Mesendoderm (in vitro differentiated cells): ENCODE results near the gene DPH2.

Source experiments
- DNase-seq: peaks from one replicate; pipeline ENCODE4 v3.0.0; 2013
- H2AK5ac ChIP-seq: 2 replicates; pipeline ENCODE4 v1.6.1; 2013; ENCODE audit warnings: low read length, inconsistent platforms
- H2BK120ac ChIP-seq: 2 replicates; pipeline ENCODE4 v1.6.1; 2013; ENCODE audit warnings: low read depth, mild to moderate bottlenecking, low read length, moderate library complexity, mixed read lengths
- H2BK15ac ChIP-seq: replicated peaks from 2 replicates; pipeline ENCODE4 v1.6.1; 2013; ENCODE audit warnings: low read depth, mild to moderate bottlenecking, moderate library complexity
- H2BK5ac ChIP-seq: 2 replicates; pipeline ENCODE4 v1.6.1; 2013; ENCODE audit warnings: low read length, inconsistent platforms
- H3K18ac ChIP-seq: 2 replicates; pipeline ENCODE4 v1.6.1; 2013; ENCODE audit warnings: mild to moderate bottlenecking, low read length, mixed read lengths
- H3K23ac ChIP-seq: one replicate; pipeline ENCODE4 v1.6.1; 2013; ENCODE audit warnings: low read length
- H3K27ac ChIP-seq: 2 replicates; pipeline ENCODE4 v1.5.1; 2013; ENCODE audit warnings: low read depth, mild to moderate bottlenecking, inconsistent platforms, low read length, moderate library complexity
- H3K27me3 ChIP-seq: 2 replicates; pipeline ENCODE4 v1.6.1; 2013; ENCODE audit warnings: low read length, control low read depth, mild to moderate bottlenecking, inconsistent platforms; ENCODE audit not compliant: insufficient read depth, poor library complexity
- H3K36me3 ChIP-seq: 2 replicates; pipeline ENCODE4 v1.6.1; 2013; ENCODE audit warnings: low read length, inconsistent platforms; ENCODE audit not compliant: control insufficient read depth, insufficient read depth
- H3K4ac ChIP-seq: one replicate; pipeline ENCODE4 v1.6.1; 2013; ENCODE audit warnings: low read depth, mild to moderate bottlenecking, low read length, moderate library complexity
- H3K4me1 ChIP-seq: 2 replicates; pipeline ENCODE4 v1.6.1; 2013; ENCODE audit warnings: low read depth, low read length, inconsistent platforms; ENCODE audit not compliant: control insufficient read depth
- H3K4me2 ChIP-seq: 2 replicates; pipeline ENCODE4 v1.6.1; 2013; ENCODE audit warnings: low read length
- H3K4me3 ChIP-seq: 2 replicates; pipeline ENCODE4 v1.5.1; 2013; ENCODE audit warnings: mild to moderate bottlenecking, low read length
- H3K56ac ChIP-seq: one replicate; pipeline ENCODE4 v1.6.1; 2013; ENCODE audit warnings: low read length
- H3K79me1 ChIP-seq: 2 replicates; pipeline ENCODE4 v1.6.1; 2013; ENCODE audit warnings: low read length, inconsistent platforms
- H3K79me2 ChIP-seq: 2 replicates; pipeline ENCODE4 v1.6.1; 2013; ENCODE audit warnings: mild to moderate bottlenecking, low read length; ENCODE audit not compliant: control insufficient read depth, insufficient read depth
- H3K9ac ChIP-seq: 2 replicates; pipeline ENCODE4 v1.6.1; 2013; ENCODE audit warnings: low read length, inconsistent platforms
- H4K5ac ChIP-seq: one replicate; pipeline ENCODE4 v1.6.1; 2013; ENCODE audit warnings: low read length
- H4K8ac ChIP-seq: one replicate; pipeline ENCODE4 v1.6.1; 2013; ENCODE audit warnings: low read depth, mild to moderate bottlenecking, control low read depth, low read length, moderate library complexity
- WGBS: extraction: QIAGEN DNeasy Blood & Tissue Kit; methylation state at CpG from one replicate; pipeline ENCODE4 v1.1.7; 2013; ENCODE audit warnings: low lambda C conversion rate, missing lambda C conversion rate; ENCODE audit not compliant: insufficient coverage; ENCODE audit errors: extremely low coverage; 5-methylcytosine and 5-hydroxymethylcytosine counted together

DPH2 gene

DNA sequence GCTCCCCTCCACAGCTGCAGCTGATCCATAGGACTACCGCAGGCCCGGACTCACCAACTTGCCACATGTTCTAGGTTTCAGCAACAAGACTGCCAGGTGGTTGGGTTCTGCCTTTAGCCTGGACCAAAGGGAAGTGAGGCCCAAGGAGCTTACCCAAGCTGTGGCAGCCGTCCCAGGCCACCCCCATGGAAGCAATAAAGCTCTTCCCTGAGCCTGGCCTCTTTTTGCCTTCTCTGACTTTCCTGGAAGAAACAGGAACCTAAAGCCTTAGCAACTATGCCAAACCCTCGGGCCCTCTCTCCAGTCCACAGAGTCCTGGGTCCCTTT, 38.9 kb upstream of the DPH2 start:
- WGBS = no CpG with 5 or more reads among the region's 4 CpGs
- Histone ChIP-seq H3K4me1 (peaks cover 11% of the 10 kb centered on the region), H3K36me3 (no peaks in the 10 kb centered on the region), H3K4ac (no peak overlapping the region), H2BK120ac (no peak overlapping the region), H3K23ac (no peak overlapping the region), H2AK5ac (no peak overlapping the region), H3K27ac (no peak overlapping the region), H3K4me2 (no peak overlapping the region), H3K18ac (no peak overlapping the region), H3K4me3 (no peak overlapping the region), H3K27me3 (no peaks in the 10 kb centered on the region), H2BK5ac (no peak overlapping the region), H4K8ac (no peak overlapping the region), H3K9ac (no peak overlapping the region), H3K56ac (no peak overlapping the region), H2BK15ac (no peak overlapping the region), H3K79me1 (no peaks in the 10 kb centered on the region), H4K5ac (no peak overlapping the region), H3K79me2 (no peaks in the 10 kb centered on the region)
- no peak for DNase-seq

DNA sequence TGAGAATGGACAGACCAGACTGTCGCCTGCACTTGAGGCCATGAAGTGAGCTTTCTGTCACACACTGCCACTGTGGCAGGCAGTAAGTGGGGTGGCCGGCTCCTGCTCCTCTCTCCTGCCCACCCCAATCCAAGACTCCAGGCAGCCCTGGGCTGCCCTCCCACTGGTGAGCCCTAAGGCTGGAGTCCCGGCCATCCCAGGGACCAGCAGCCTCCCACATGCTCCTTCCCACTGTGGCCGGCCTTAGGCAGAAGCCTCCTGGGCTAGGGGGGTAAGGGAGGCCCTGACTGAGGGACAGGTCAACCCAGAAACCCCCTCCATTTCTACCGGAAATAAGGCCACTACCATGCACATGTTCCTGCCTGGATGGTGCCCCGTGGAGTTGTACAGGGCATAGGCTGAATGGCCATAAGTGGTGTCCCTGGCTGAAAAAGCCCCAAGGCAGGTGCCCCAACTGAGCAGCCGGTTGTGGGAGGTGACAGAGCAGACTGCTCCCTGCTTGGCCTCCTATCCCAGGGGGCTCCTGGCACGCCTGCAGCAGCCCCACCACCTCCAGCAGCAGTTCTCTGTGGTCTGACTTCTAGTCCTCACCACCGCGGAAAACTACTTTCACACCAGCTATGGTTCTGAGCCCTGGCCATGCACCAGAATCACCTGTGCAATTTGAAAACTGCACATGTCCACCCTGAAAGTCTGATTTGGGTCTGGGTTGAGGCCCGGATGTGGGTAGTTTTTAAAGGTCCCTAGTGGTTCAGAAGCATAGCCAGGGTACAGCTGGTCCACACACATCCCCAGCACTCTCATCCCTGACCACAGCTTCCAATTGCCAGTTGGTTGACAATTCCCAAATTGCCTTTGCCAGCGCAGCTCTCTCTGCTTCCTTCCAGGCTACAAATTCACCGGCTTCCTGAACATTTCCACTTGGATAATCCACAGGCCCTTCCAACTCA, 37.8 kb upstream of the DPH2 start:
- WGBS = no CpG with 5 or more reads among the region's 13 CpGs
- Histone ChIP-seq H3K23ac (no peak overlapping the region), H3K4me1 (peaks cover 11% of the 10 kb centered on the region), H4K8ac (no peak overlapping the region), H4K5ac (no peak overlapping the region), H3K18ac (no peak overlapping the region), H3K56ac (no peak overlapping the region), H2BK5ac (no peak overlapping the region), H2BK15ac (no peak overlapping the region), H3K36me3 (no peaks in the 10 kb centered on the region), H3K79me1 (no peaks in the 10 kb centered on the region), H3K27ac (no peak overlapping the region), H3K4ac (no peak overlapping the region), H3K4me3 (no peak overlapping the region), H3K4me2 (no peak overlapping the region), H3K79me2 (no peaks in the 10 kb centered on the region), H2BK120ac (no peak overlapping the region), H3K9ac (no peak overlapping the region), H3K27me3 (no peaks in the 10 kb centered on the region), H2AK5ac (no peak overlapping the region)
- no peak for DNase-seq

DNA sequence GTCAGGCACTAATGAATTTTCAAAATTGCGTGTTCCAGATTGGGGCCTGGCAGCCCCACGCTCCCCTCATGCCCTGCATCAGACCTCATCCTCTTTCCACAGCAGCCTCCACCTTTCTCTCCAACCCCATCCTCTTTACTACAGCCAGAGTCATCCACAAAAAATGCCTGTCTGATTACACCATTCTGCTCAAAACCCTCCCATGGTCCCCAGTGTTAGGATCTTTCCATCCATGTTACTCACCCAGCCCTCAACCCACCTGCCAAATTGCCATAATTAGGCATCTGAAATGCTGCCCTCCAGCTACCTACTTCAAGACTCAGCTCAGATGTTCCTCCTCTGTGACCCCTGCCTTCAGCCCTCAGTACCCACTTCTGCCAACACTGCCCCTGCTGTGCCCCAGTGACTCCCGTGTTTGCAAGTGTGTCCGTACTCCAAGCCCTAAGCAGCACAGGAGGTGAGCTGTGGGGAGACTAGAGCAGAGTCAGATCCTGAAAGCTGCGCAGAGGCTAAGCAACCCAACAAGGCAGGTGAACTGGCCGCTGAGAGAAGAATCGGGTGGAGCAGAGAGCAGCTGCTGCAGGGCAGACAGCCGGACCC, 36.9 kb upstream of the DPH2 start:
- no peaks in the 10 kb centered on the region for H3K79me1 ChIP-seq
- peak overlapping the region; percentile 84 for H3K56ac ChIP-seq
- H4K8ac ChIP-seq = no peak overlapping the region
- H2AK5ac ChIP-seq = peak overlapping the region; percentile 69
- no CpG with 5 or more reads among the region's 8 CpGs for WGBS
- no peak overlapping the region for H2BK120ac ChIP-seq
- peak overlapping the region; percentile 89 for H3K4me2 ChIP-seq
- no peak overlapping the region for H3K27ac ChIP-seq
- no peak overlapping the region for H3K4ac ChIP-seq
- peak overlapping the region; percentile 77 for H3K9ac ChIP-seq
- H3K18ac ChIP-seq = no peak overlapping the region
- peak; percentile 65 for DNase-seq
- no peaks in the 10 kb centered on the region for H3K36me3 ChIP-seq
- no peak overlapping the region for H4K5ac ChIP-seq
- H3K23ac ChIP-seq = no peak overlapping the region
- no peak overlapping the region for H2BK15ac ChIP-seq
- H3K4me1 ChIP-seq = peaks cover 11% of the 10 kb centered on the region
- H3K27me3 ChIP-seq = no peaks in the 10 kb centered on the region
- H2BK5ac ChIP-seq = no peak overlapping the region
- no peaks in the 10 kb centered on the region for H3K79me2 ChIP-seq
- peak overlapping the region; percentile 60 for H3K4me3 ChIP-seq

- Histone ChIP-seq H2BK15ac (no peak within 1 kb of the TSS), H3K79me2 (no peaks in the 10 kb centered on the region), H3K18ac (peak within 1 kb of the TSS; percentile 20), H3K79me1 (no peaks in the 10 kb centered on the region), H3K4me3 (peak within 1 kb of the TSS; percentile 60), H2BK5ac (no peak within 1 kb of the TSS), H3K23ac (peak within 1 kb of the TSS; percentile 9), H3K27me3 (no peaks in the 10 kb centered on the region), H3K36me3 (no peaks in the 10 kb centered on the region), H3K4me1 (peaks cover 11% of the 10 kb centered on the region), H3K9ac (peak within 1 kb of the TSS; percentile 77), H2BK120ac (no peak within 1 kb of the TSS), H4K8ac (no peak within 1 kb of the TSS), H3K4ac (no peak within 1 kb of the TSS), H3K4me2 (peak within 1 kb of the TSS; percentile 90), H3K27ac (peak within 1 kb of the TSS; percentile 14), H3K56ac (peak within 1 kb of the TSS; percentile 85), H2AK5ac (peak within 1 kb of the TSS; percentile 71), H4K5ac (no peak within 1 kb of the TSS)
- WGBS = no CpG with 5 or more reads among the region's 42 CpGs
- DNase-seq = peak; percentile 69
Measured at GRCh38 chr1:43933386-43934100, 36.3 kb upstream of the DPH2 start, which contains the start of gene ARTN. Gene ARTN (plus strand): TSS chr1:43933801. CDS start chr1:43935657, 1,856 bp downstream.

DNA sequence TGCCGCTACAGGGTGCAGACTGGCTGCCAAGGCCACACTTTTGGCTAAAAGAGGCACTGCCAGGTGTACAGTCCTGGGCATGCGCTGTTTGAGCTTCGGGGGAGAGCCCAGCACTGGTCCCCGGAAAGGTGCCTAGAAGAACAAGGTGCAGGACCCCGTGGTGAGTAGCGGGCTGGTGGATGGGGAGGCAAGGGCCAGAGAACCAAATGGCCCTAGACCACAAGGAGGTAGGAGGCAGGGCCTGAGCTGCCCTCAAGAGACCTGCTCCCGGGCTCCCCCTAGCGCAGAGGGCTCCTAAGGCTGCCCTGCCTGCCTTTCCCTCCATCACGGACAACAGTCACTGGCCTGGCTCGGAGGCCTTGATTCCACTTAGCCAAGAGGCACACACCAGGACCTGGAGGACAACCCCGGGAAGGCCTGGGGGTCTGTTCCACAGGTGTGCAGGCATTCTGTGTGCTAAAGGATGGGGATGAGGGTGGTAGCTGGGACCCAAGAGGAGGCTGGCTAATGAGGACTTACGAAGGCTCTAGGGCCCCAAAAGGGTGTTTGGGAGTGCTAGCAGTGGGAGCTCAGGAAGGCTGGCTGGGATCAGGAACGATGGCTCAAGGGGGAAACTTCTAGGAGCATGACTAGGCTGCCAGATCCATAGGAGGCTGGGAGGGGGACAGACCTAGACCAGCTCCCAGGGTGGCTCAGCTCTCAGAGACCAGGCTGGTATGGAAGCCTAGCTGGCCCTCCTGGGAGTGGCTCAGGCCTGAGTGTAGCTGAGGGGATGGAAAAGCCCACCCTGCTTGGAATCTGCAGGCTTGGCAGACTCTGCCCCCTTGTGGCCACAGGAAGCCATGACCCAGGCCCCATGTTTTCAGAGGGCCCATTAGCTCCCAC, 35.5 kb upstream of the DPH2 start:
- no peak overlapping the region for H3K4me3 ChIP-seq
- no CpG with 5 or more reads among the region's 13 CpGs for WGBS

More for the DNA sequence above, 35.5 kb upstream of the DPH2 start:
- peak overlapping the region; percentile 71 for H2AK5ac ChIP-seq
- DNase-seq = peak; percentile 92
- peak overlapping the region; percentile 90 for H3K4me2 ChIP-seq
- peak overlapping the region; percentile 14 for H3K27ac ChIP-seq
- H4K8ac ChIP-seq = no peak overlapping the region
- H3K9ac ChIP-seq = peak overlapping the region; percentile 62
- no peak overlapping the region for H2BK120ac ChIP-seq
- no peak overlapping the region for H4K5ac ChIP-seq
- no peak overlapping the region for H3K4ac ChIP-seq
- no peaks in the 10 kb centered on the region for H3K79me1 ChIP-seq
- no peak overlapping the region for H3K18ac ChIP-seq
- H3K27me3 ChIP-seq = no peaks in the 10 kb centered on the region
- no peak overlapping the region for H2BK5ac ChIP-seq
- H3K23ac ChIP-seq = peak overlapping the region; percentile 9
- H3K4me1 ChIP-seq = peaks cover 11% of the 10 kb centered on the region
- peak overlapping the region; percentile 85 for H3K56ac ChIP-seq
- H3K79me2 ChIP-seq = no peaks in the 10 kb centered on the region
- H3K36me3 ChIP-seq = no peaks in the 10 kb centered on the region
- no peak overlapping the region for H2BK15ac ChIP-seq
